Psoas muscle (tissue), 8 donors: Measurements from ENCODE around the gene C6. TPM values are rescaled to one million over a fixed set of nuclear protein-coding genes. Genes with fewer than 3 reads are reported as not detected.

Source experiments
- ATAC-seq, 4 donors: fragments of 200-7000 bp; cut with Tn5 transposase; one replicate each; pipeline ENCODE4 v1.9.1; 2020; ENCODE audit warnings: moderate library complexity in 3 of 4, mild to moderate bottlenecking in 2 of 4
- DNase-seq, 2 donors: peaks; one replicate each; pipeline ENCODE4 v3.0.0-alpha.2; 2020
- H3K27ac ChIP-seq: fragments of 200-600 bp; one replicate; pipeline ENCODE4 v1.8.0; 2022
- H3K27me3 ChIP-seq, 3 donors: fragments of 200-600 bp in 1 of 3; one replicate each; pipeline versions ENCODE4 v1.6.1 to v1.8.0; 2013 to 2022; ENCODE audit warnings: low read length in 2 of 3, mild to moderate bottlenecking in 2 of 3, moderate library complexity in 1 of 3; ENCODE audit not compliant: insufficient read depth in 3 of 3
- H3K36me3 ChIP-seq, 2 donors: fragments of 200-600 bp in 1 of 2; one replicate each; pipeline versions ENCODE4 v1.6.1 to v1.8.0; 2013 to 2022; ENCODE audit warnings: low read depth in 1 of 2, mild to moderate bottlenecking in 1 of 2, moderate library complexity in 1 of 2; ENCODE audit not compliant: insufficient read depth in 1 of 2
- H3K4me1 ChIP-seq: fragments of 200-600 bp; one replicate; pipeline ENCODE4 v1.8.0; 2022
- H3K4me3 ChIP-seq: fragments of 200-600 bp; one replicate; pipeline ENCODE4 v1.8.0; 2022; ENCODE audit warnings: mild to moderate bottlenecking
- H3K9me3 ChIP-seq: fragments of 200-600 bp; one replicate; pipeline ENCODE4 v1.8.0; 2022
- CTCF ChIP-seq: fragments of 200-600 bp; IDR thresholded peaks from one replicate; pipeline ENCODE4 v1.8.0; 2022; ENCODE audit warnings: antibody characterized with exemption
- WGBS, 3 donors: extraction: QIAGEN DNeasy Blood & Tissue Kit; methylation state at CpG; one replicate each; pipeline versions ENCODE4 v1.1.6 to v1.1.7; 2013; 5-methylcytosine and 5-hydroxymethylcytosine counted together
- intact Hi-C, 2 donors: fragments of 100-400 bp; cut with DNase I; formaldehyde crosslinking; loops; one replicate each; pipeline versions ENCODE4 v1.11.0 to v1.14.2; 2022
- long read RNA-seq, 2 donors: library from polyadenylated mRNA; unstranded; transcript quantifications; one replicate each; pipeline ENCODE4 v2.0.0, GENCODE V29; 2021
- polyA plus RNA-seq, 3 donors: library from polyadenylated mRNA; stranded (reverse); fragments of 200-250 nt; gene quantifications; one replicate each; pipeline ENCODE4 v1.2.3, GENCODE V29; 2013
- total RNA-seq, 4 donors: library from RNA; stranded (reverse); fragmentation: NEBNext Ultra II Directional in 2 of 4; extraction: Animal tissue kit (Norgen Biotek cat#: 25700) in 2 of 4; gene quantifications; one replicate each; pipeline versions ENCODE4 v1.2.1 to v1.2.4, GENCODE V29; 2021 to 2023
- donor health status: healthy with polysubstance abuse.
- donor health status: DM: no; HTN: no; CAD: no; lungs with moderate emphysema.
- donor health status: Bipolar disorder and iron deficiency.
- donor health status: healthy.
- donor health status: DM: yes; HTN: yes; CAD: no.
- donor health status: DM: no; HTN: no; CAD: no.
- donor health status: DM: no; HTN: no; CAD: no.
- donor health status: DM: yes; HTN: yes; CAD: no.

Gene C6
- total RNA-seq, result 1 to 10 TPM in 1 of 4 donors, under 1 TPM in 3; 0.17 to 1.1 (median 0.46) TPM
- polyA plus RNA-seq, result under 1 TPM; 0.13 to 0.14 (median 0.13) TPM
- long read RNA-seq, donor 1, result 0 reads
- long read RNA-seq, donor 2, result 0 reads

GRCh38 chr5:41213340-41213739 lies at the start of gene C6:
Gene C6 (minus strand): TSS chr5:41213532. CDS start chr5:41203230, 10,302 bp downstream.
- 71 to 77% (median 77%) methylated on average over 1 of the region's 1 CpG for WGBS, 3 donors
- intact Hi-C loops, result no loop called here
- ATAC-seq, result no peak

DNA sequence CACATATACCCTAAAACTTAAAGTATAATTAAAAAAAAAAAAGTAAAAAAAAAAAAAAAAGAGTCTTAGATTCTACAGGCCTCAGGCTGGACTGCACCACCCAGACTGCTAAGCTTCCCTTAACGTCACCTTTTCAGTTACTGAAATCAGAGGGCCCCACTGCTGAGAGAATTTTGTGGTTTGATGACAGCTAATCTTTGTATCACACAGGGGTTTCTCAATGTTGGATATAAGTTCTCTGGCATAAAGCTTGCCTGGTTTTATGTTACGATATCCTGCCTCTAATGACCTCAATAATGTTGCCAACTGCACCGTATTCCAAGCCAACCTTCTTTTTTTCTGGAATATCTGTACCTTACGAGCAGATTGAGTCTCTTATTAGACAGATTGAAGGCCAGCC lies 43.1 kb upstream of the C6 start:
- DNase-seq (no peak), ATAC-seq (no peak)
- intact Hi-C loops, result no loop called here
- no peak for TF ChIP-seq CTCF
- Histone ChIP-seq H3K4me3 (no peak overlapping the region), H3K4me1 (no peaks in the 10 kb centered on the region), H3K36me3 (no peaks in the 10 kb centered on the region), H3K27ac (no peak overlapping the region), H3K27me3 (no peaks in the 10 kb centered on the region), H3K9me3 (no peaks in the 10 kb centered on the region)
- WGBS, 3 donors, result 56 to 71% (median 65%) methylated on average over 4 of the region's 4 CpGs

More at GRCh38 chr5:41213340-41213739, at the start of gene C6:
- DNase-seq, result no peak
- no peak within 1 kb of the TSS for H3K27ac ChIP-seq
- TF ChIP-seq CTCF, result no peak
- no peak within 1 kb of the TSS for H3K4me3 ChIP-seq
- H3K9me3 ChIP-seq, result no peaks in the 10 kb centered on the region
- no peaks in the 10 kb centered on the region for H3K27me3 ChIP-seq
- no peaks in the 10 kb centered on the region for H3K4me1 ChIP-seq
- H3K36me3 ChIP-seq, result no peaks in the 10 kb centered on the region

DNA sequence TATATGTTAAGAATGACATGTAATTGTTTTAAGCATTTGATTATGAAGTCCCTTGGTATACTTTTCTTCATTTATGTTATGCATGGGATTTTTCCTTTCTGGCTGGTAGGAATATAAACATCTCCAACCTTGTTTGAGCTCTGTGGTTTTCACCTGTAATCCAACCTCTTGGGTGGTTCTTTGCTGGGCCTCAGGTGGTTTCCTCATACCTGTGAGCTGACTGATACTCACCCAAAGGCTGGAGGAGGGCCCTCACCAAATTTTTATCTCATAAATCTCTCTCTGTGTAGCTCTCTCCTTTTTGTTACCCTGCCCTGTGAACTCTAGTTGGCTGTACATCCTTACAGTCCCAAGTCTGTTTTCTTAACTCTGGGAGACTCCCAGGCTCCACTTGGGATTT lies 39.8 kb upstream of the C6 start:
- intact Hi-C loops, result no loop called here
- no peaks in the 10 kb centered on the region for H3K4me1 ChIP-seq
- no peak overlapping the region for H3K4me3 ChIP-seq
- H3K27ac ChIP-seq, result no peak overlapping the region
- H3K9me3 ChIP-seq, result peaks cover 6% of the 10 kb centered on the region
- no peak for TF ChIP-seq CTCF
- H3K27me3 ChIP-seq, result no peaks in the 10 kb centered on the region
- no peaks in the 10 kb centered on the region for H3K36me3 ChIP-seq
- ATAC-seq (no peak), DNase-seq (no peak)

GRCh38 chr5:41252036-41252435 lies 38.7 kb upstream of the C6 start:
- no peak for ATAC-seq
- Histone ChIP-seq H3K4me1 (no peaks in the 10 kb centered on the region), H3K27me3 (no peaks in the 10 kb centered on the region), H3K4me3 (no peak overlapping the region), H3K36me3 (no peaks in the 10 kb centered on the region), H3K9me3 (peaks cover 6% of the 10 kb centered on the region), H3K27ac (no peak overlapping the region)
- DNase-seq, result no peak
- intact Hi-C loops, result no loop called here
- no peak for TF ChIP-seq CTCF

DNA sequence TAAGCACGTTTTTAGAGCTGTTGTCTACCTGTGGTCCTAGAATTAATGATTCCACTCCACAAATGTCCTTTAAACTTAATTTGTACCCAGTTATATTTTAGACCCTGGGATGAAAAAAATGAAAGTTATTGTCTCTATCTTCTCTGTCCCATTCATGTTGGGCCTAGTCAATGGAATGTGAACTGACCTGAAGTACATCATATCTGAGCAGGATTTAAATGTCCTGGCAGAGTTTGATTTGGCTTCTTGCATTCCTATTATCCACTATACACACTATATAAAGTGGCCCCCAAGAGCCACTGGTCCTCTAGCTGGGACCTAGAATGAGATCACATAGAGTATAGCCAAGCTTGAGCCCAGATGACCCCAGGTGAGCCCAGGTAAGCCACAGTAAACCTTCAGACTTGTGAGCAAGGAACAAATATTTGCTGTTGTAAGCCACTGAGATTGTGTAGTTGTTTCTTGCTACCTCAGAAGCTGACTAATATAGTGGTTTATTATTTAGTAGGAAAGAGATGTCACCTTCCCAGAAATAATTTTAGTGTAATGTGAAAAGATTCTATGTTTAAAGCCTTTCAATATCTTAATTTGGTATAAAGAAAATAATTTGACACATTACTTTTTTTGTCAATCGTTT lies 37.1 kb upstream of the C6 start:
- intact Hi-C loops, result no loop called here
- H3K27me3 ChIP-seq, result no peaks in the 10 kb centered on the region
- no peak overlapping the region for H3K4me3 ChIP-seq
- no peak for ATAC-seq
- no peak overlapping the region for H3K27ac ChIP-seq
- WGBS, 3 donors, result 66 to 77% (median 77%) methylated on average over 2 of the region's 2 CpGs
- no peak for DNase-seq
- no peaks in the 10 kb centered on the region for H3K4me1 ChIP-seq
- H3K36me3 ChIP-seq, result no peaks in the 10 kb centered on the region
- TF ChIP-seq CTCF, result no peak
- H3K9me3 ChIP-seq, result peaks cover 6% of the 10 kb centered on the region
